ENCODE data around the gene KCNF1. TPM values are rescaled to one million over a fixed set of nuclear protein-coding genes. Genes with fewer than 3 reads are reported as not detected.

KCNF1 gene
- total RNA-seq, 1 donor from 2014 or later: 8.4 TPM

DNA sequence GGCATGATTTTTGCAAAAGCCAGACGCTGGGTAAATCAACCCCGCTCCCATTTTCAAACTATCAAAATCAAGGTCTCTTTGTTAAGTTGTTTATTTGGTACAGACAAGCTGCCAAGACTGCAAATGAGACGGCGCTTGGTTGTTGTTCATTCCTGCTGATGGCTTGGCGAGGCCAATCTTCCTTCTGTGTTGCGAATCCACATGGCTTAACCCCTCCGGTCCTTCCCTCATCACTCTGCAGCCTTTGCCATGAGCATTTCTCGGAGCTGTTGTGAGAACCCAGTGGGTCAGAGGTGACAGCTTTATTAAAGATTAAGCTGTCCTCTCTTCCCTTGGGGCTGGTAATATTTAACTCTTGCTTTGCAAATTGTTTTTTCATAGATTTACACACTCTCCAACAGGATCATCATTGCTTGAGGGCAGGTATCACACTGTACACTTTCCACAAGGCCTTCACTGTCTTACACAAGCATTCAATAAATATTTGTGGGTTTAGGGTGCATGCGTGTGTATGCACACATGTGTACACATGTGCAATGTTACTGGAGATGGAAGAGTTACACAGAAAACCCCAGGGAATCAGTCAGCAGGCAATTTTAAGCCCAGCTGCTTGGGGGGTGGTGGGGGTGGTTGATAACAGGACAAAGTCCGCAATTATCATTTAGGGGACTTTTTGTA is 27.8 kb upstream of the KCNF1 start:
- DNase-seq (ENCODE audit: low spot score): no peak
- no peak overlapping the region for H3K27ac Mint-ChIP-seq (ENCODE audit: unreplicated experiment)
- H3K4me1 Mint-ChIP-seq (ENCODE audit: unreplicated experiment): peaks cover 7% of the 10 kb centered on the region
- no peaks in the 10 kb centered on the region for H3K9me3 Mint-ChIP-seq (ENCODE audit: unreplicated experiment)
- TF ChIP-seq, protein P1, sequence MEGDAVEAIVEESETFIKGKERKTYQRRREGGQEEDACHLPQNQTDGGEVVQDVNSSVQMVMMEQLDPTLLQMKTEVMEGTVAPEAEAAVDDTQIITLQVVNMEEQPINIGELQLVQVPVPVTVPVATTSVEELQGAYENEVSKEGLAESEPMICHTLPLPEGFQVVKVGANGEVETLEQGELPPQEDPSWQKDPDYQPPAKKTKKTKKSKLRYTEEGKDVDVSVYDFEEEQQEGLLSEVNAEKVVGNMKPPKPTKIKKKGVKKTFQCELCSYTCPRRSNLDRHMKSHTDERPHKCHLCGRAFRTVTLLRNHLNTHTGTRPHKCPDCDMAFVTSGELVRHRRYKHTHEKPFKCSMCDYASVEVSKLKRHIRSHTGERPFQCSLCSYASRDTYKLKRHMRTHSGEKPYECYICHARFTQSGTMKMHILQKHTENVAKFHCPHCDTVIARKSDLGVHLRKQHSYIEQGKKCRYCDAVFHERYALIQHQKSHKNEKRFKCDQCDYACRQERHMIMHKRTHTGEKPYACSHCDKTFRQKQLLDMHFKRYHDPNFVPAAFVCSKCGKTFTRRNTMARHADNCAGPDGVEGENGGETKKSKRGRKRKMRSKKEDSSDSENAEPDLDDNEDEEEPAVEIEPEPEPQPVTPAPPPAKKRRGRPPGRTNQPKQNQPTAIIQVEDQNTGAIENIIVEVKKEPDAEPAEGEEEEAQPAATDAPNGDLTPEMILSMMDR (IDR thresholded peaks at IDR 0.05; ENCODE audit: unreplicated experiment): no peak
- H3K36me3 Mint-ChIP-seq (ENCODE audit: low read depth, unreplicated experiment): no peaks in the 10 kb centered on the region
- peaks cover 3% of the 10 kb centered on the region for H3K27me3 Mint-ChIP-seq (ENCODE audit: unreplicated experiment)
- no peak overlapping the region for H3K4me3 Mint-ChIP-seq (ENCODE audit: unreplicated experiment)

DNA sequence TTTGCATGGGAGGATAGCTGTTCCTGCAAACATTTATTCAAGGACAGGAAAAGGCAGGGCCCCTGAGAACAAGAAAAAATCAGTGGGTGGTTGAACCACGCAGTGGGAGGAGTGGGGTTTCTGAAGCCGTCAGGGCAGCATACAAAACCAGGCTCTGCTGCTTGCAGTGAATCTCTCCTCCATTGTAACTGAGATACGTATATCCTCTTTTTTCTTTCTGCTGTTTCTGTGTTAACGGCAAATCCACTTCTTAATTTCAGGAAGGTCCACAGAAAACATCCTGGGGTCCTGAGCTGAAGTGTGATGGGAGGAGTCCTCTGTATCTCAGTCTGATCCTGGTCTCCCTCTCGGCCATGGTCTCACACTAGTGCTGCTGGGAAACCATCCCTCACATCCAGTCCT is 27.2 kb upstream of the KCNF1 start:
- TF ChIP-seq, protein P1 (IDR thresholded peaks at IDR 0.05; ENCODE audit: unreplicated experiment): no peak
- Mint-ChIP-seq H3K27ac (ENCODE audit: unreplicated experiment) (no peak overlapping the region), H3K9me3 (ENCODE audit: unreplicated experiment) (no peaks in the 10 kb centered on the region), H3K36me3 (ENCODE audit: low read depth, unreplicated experiment) (no peaks in the 10 kb centered on the region), H3K4me1 (ENCODE audit: unreplicated experiment) (peaks cover 7% of the 10 kb centered on the region), H3K4me3 (ENCODE audit: unreplicated experiment) (no peak overlapping the region), H3K27me3 (ENCODE audit: unreplicated experiment) (peaks cover 3% of the 10 kb centered on the region)
- DNase-seq (ENCODE audit: low spot score): no peak

DNA sequence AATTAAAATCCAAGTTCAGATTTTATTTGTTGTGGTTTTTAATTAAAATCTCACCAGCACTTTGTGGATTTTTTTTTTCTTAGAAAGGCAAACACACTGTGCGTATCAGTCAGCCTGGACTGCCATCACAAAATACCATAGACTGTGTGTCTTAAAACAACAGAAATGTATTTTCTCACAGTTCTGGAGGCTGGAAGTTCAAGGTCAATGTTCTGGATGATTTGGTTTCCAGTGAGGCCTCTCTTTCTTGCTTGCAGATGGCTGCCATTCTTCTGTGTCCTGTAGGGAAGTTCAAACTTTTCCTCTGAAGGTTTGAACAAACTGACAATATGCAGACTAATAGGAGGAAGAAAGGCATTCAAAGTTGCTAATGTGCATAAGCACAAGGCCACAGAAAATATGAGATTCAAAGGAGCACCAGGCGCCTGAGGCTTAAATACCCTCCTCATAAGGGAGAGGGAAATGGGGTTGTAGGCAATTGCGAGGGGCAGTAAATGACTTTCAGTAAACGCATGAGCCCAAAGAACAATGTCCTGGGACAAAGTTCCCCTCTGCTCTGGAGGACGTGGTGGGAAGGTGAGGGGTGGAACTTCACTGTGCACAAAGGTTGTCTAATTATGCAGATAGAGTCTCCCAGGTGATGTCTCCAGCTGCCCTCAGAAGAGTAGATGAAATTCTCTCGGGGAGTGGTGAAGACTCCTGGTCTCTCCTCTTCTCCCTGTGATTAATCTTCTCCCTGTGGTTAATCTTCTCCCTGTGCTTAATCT is 26.5 kb upstream of the KCNF1 start:
- Mint-ChIP-seq H3K36me3 (ENCODE audit: low read depth, unreplicated experiment) (no peaks in the 10 kb centered on the region), H3K27me3 (ENCODE audit: unreplicated experiment) (peaks cover 3% of the 10 kb centered on the region), H3K4me3 (ENCODE audit: unreplicated experiment) (no peak overlapping the region), H3K27ac (ENCODE audit: unreplicated experiment) (no peak overlapping the region), H3K4me1 (ENCODE audit: unreplicated experiment) (peaks cover 7% of the 10 kb centered on the region), H3K9me3 (ENCODE audit: unreplicated experiment) (no peaks in the 10 kb centered on the region)
- TF ChIP-seq, protein P1 (IDR thresholded peaks at IDR 0.05; ENCODE audit: unreplicated experiment): no peak
- no peak for DNase-seq (ENCODE audit: low spot score)

DNA sequence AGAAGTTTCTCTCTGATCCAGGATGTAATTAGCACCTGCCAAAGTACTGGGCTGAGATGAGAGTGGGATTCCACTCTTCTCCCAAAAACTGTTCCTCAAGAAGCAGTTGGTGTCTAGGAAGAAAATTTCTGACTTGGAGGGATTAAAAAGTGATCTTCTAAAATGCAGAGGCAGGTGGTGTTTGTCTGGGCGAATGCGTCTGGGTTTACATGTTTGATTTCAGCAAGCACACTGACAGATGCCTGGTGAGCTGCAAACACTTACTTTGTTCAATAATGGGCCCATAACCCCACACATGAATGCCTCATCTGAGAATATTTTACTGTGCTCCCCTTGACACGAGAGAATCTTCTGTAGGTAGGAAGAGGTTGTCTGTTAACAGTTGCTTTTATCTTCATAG is 24.3 kb upstream of the KCNF1 start:
- Mint-ChIP-seq H3K9me3 (ENCODE audit: unreplicated experiment) (no peaks in the 10 kb centered on the region), H3K36me3 (ENCODE audit: low read depth, unreplicated experiment) (no peaks in the 10 kb centered on the region), H3K27ac (ENCODE audit: unreplicated experiment) (no peak overlapping the region), H3K4me3 (ENCODE audit: unreplicated experiment) (no peak overlapping the region), H3K27me3 (ENCODE audit: unreplicated experiment) (peaks cover 3% of the 10 kb centered on the region), H3K4me1 (ENCODE audit: unreplicated experiment) (peaks cover 7% of the 10 kb centered on the region)
- DNase-seq (ENCODE audit: low spot score): no peak
- TF ChIP-seq, protein P1 (IDR thresholded peaks at IDR 0.05; ENCODE audit: unreplicated experiment): no peak

DNA sequence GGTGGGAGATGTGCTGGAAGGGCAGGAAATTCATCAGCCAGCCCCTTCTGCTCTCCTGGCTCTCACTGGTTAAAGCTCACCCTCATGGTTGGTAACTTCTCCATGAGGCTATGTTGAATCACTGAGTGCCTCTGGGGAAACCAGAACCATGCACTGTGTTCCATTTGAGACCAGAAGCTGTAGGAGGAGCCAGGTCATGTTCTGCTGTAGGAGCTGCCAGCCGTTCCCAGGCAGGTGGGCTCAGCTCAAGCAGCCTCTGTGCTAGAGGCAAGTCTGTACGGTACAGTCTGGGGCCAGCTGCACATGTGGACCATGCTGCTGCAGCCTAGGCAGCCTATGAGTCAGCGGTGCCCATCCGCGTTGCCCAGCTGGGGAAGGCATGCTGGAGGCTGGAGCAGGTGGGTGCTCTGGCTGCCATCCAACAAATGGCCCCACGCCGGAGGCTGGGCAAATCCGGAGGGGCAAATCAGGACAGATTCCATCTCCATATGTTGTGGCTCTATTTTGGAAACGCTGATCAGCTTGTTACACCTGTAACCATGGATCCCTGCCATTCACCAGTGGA is 22.0 kb upstream of the KCNF1 start:
- no peak overlapping the region for H3K27ac Mint-ChIP-seq (ENCODE audit: unreplicated experiment)
- peaks cover 2% of the 10 kb centered on the region for H3K27me3 Mint-ChIP-seq (ENCODE audit: unreplicated experiment)
- H3K36me3 Mint-ChIP-seq (ENCODE audit: low read depth, unreplicated experiment): no peaks in the 10 kb centered on the region
- H3K9me3 Mint-ChIP-seq (ENCODE audit: unreplicated experiment): no peaks in the 10 kb centered on the region
- DNase-seq (ENCODE audit: low spot score): no peak
- no peak overlapping the region for H3K4me3 Mint-ChIP-seq (ENCODE audit: unreplicated experiment)
- TF ChIP-seq, protein P1 (IDR thresholded peaks at IDR 0.05; ENCODE audit: unreplicated experiment): no peak
- H3K4me1 Mint-ChIP-seq (ENCODE audit: unreplicated experiment): peaks cover 6% of the 10 kb centered on the region

All from endothelial cell (in vitro differentiated cells).